ENCODE measurements around the gene PREP.

- TF ChIP-seq POLR2AphosphoS5 (IDR thresholded peaks at IDR 0.05; ENCODE audit: low read depth, low read length) (no peak), POLR2A (IDR thresholded peaks at IDR 0.05; ENCODE audit: low read depth, low read length) (no peak), SPI1 (IDR thresholded peaks at IDR 0.05; ENCODE audit: low read depth, low read length) (no peak), TAF1 (IDR thresholded peaks at IDR 0.05; ENCODE audit: low read depth, low read length) (no peak), PAX5 (IDR thresholded peaks at IDR 0.05; ENCODE audit: insufficient read depth, low read length, severe bottlenecking) (no peak), POU2F2 (IDR thresholded peaks at IDR 0.05; ENCODE audit: low read depth, low read length) (no peak)
Observed at GRCh38 chr6:105332576-105332975, 70.3 kb downstream of the PREP start.
